Measurements from ENCODE around the gene CARMIL1. TPM values are rescaled to one million over a fixed set of nuclear protein-coding genes. Genes with fewer than 3 reads are reported as not detected.

The CARMIL1 gene
- total RNA-seq, 1 donor from 2014 or later: 14.5 TPM

DNA sequence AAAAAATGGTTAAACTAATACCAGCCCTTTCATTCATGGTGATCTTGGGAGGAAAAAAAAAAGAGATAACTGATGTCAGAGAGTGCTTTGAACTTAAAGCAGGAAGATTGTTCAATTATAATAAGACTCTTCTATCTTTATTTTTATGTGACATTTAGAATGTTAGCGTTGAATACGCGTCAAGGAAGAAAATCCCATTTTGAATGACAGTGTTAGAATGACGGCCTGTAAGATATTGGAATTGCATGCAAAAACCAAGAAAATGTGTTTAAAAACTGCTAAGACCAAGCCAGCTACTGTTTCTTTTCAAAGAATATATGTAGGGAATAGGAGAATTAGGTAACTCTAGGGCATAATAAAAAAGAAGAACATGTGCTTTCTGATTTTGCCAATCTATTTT, 123.0 kb downstream of the CARMIL1 start:
- H3K4me1 Mint-ChIP-seq (ENCODE audit: low read depth): peaks cover 4% of the 10 kb centered on the region
- no peaks in the 10 kb centered on the region for H3K27me3 Mint-ChIP-seq (ENCODE audit: low read depth)
- TF ChIP-seq, protein P1, sequence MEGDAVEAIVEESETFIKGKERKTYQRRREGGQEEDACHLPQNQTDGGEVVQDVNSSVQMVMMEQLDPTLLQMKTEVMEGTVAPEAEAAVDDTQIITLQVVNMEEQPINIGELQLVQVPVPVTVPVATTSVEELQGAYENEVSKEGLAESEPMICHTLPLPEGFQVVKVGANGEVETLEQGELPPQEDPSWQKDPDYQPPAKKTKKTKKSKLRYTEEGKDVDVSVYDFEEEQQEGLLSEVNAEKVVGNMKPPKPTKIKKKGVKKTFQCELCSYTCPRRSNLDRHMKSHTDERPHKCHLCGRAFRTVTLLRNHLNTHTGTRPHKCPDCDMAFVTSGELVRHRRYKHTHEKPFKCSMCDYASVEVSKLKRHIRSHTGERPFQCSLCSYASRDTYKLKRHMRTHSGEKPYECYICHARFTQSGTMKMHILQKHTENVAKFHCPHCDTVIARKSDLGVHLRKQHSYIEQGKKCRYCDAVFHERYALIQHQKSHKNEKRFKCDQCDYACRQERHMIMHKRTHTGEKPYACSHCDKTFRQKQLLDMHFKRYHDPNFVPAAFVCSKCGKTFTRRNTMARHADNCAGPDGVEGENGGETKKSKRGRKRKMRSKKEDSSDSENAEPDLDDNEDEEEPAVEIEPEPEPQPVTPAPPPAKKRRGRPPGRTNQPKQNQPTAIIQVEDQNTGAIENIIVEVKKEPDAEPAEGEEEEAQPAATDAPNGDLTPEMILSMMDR (IDR thresholded peaks at IDR 0.05): no peak
- H3K36me3 Mint-ChIP-seq (ENCODE audit: low read depth): no peaks in the 10 kb centered on the region
- no peaks in the 10 kb centered on the region for H3K9me3 Mint-ChIP-seq (ENCODE audit: low read depth)
- H3K4me3 Mint-ChIP-seq (ENCODE audit: unreplicated experiment): no peak overlapping the region
- DNase-seq (ENCODE audit: low spot score): no peak
- H3K27ac Mint-ChIP-seq (ENCODE audit: unreplicated experiment): no peak overlapping the region

- Mint-ChIP-seq H3K9me3 (ENCODE audit: low read depth) (no peaks in the 10 kb centered on the region), H3K36me3 (ENCODE audit: low read depth) (no peaks in the 10 kb centered on the region), H3K27me3 (ENCODE audit: low read depth) (no peaks in the 10 kb centered on the region), H3K27ac (ENCODE audit: unreplicated experiment) (no peak overlapping the region), H3K4me3 (ENCODE audit: unreplicated experiment) (no peak overlapping the region), H3K4me1 (ENCODE audit: low read depth) (peaks cover 4% of the 10 kb centered on the region)
- no peak for DNase-seq (ENCODE audit: low spot score)
- TF ChIP-seq, protein P1 (IDR thresholded peaks at IDR 0.05): no peak
Observed at GRCh38 chr6:25403150-25403549, 124.0 kb downstream of the CARMIL1 start.

- no peaks in the 10 kb centered on the region for H3K27me3 Mint-ChIP-seq (ENCODE audit: low read depth)
- DNase-seq (ENCODE audit: low spot score): no peak
- H3K27ac Mint-ChIP-seq (ENCODE audit: unreplicated experiment): no peak overlapping the region
- peaks cover 4% of the 10 kb centered on the region for H3K4me1 Mint-ChIP-seq (ENCODE audit: low read depth)
- no peaks in the 10 kb centered on the region for H3K36me3 Mint-ChIP-seq (ENCODE audit: low read depth)
- H3K4me3 Mint-ChIP-seq (ENCODE audit: unreplicated experiment): no peak overlapping the region
- TF ChIP-seq, protein P1 (IDR thresholded peaks at IDR 0.05): no peak
- H3K9me3 Mint-ChIP-seq (ENCODE audit: low read depth): no peaks in the 10 kb centered on the region
Observed at GRCh38 chr6:25404091-25404490, 124.9 kb downstream of the CARMIL1 start.

GRCh38 chr6:25404693-25405169, 125.6 kb downstream of the CARMIL1 start:
- no peak for DNase-seq (ENCODE audit: low spot score)
- H3K9me3 Mint-ChIP-seq (ENCODE audit: low read depth): no peaks in the 10 kb centered on the region
- no peak overlapping the region for H3K4me3 Mint-ChIP-seq (ENCODE audit: unreplicated experiment)
- TF ChIP-seq, protein P1 (IDR thresholded peaks at IDR 0.05): no peak
- no peaks in the 10 kb centered on the region for H3K36me3 Mint-ChIP-seq (ENCODE audit: low read depth)
- H3K27ac Mint-ChIP-seq (ENCODE audit: unreplicated experiment): no peak overlapping the region
- no peaks in the 10 kb centered on the region for H3K27me3 Mint-ChIP-seq (ENCODE audit: low read depth)
- H3K4me1 Mint-ChIP-seq (ENCODE audit: low read depth): peaks cover 4% of the 10 kb centered on the region

- Mint-ChIP-seq H3K27me3 (ENCODE audit: low read depth) (no peaks in the 10 kb centered on the region), H3K9me3 (ENCODE audit: low read depth) (no peaks in the 10 kb centered on the region), H3K4me1 (ENCODE audit: low read depth) (peaks cover 4% of the 10 kb centered on the region), H3K4me3 (ENCODE audit: unreplicated experiment) (no peak overlapping the region), H3K36me3 (ENCODE audit: low read depth) (no peaks in the 10 kb centered on the region), H3K27ac (ENCODE audit: unreplicated experiment) (no peak overlapping the region)
- no peak for DNase-seq (ENCODE audit: low spot score)
- TF ChIP-seq, protein P1 (IDR thresholded peaks at IDR 0.05): no peak
Observed at GRCh38 chr6:25405442-25405841, 126.3 kb downstream of the CARMIL1 start.

Data from chondrocyte (in vitro differentiated cells).